Mesendoderm (in vitro differentiated cells): ENCODE data around the gene BIRC5.

Experiments used
- DNase-seq: peaks from one replicate; pipeline ENCODE4 v3.0.0; 2013
- H2AK5ac ChIP-seq: 2 replicates; pipeline ENCODE4 v1.6.1; 2013; ENCODE audit warnings: low read length, inconsistent platforms
- H2BK120ac ChIP-seq: 2 replicates; pipeline ENCODE4 v1.6.1; 2013; ENCODE audit warnings: low read depth, mild to moderate bottlenecking, low read length, moderate library complexity, mixed read lengths
- H2BK15ac ChIP-seq: replicated peaks from 2 replicates; pipeline ENCODE4 v1.6.1; 2013; ENCODE audit warnings: low read depth, mild to moderate bottlenecking, moderate library complexity
- H2BK5ac ChIP-seq: 2 replicates; pipeline ENCODE4 v1.6.1; 2013; ENCODE audit warnings: low read length, inconsistent platforms
- H3K18ac ChIP-seq: 2 replicates; pipeline ENCODE4 v1.6.1; 2013; ENCODE audit warnings: mild to moderate bottlenecking, low read length, mixed read lengths
- H3K23ac ChIP-seq: one replicate; pipeline ENCODE4 v1.6.1; 2013; ENCODE audit warnings: low read length
- H3K27ac ChIP-seq: 2 replicates; pipeline ENCODE4 v1.5.1; 2013; ENCODE audit warnings: low read depth, mild to moderate bottlenecking, inconsistent platforms, low read length, moderate library complexity
- H3K27me3 ChIP-seq: 2 replicates; pipeline ENCODE4 v1.6.1; 2013; ENCODE audit warnings: low read length, control low read depth, mild to moderate bottlenecking, inconsistent platforms; ENCODE audit not compliant: insufficient read depth, poor library complexity
- H3K36me3 ChIP-seq: 2 replicates; pipeline ENCODE4 v1.6.1; 2013; ENCODE audit warnings: low read length, inconsistent platforms; ENCODE audit not compliant: control insufficient read depth, insufficient read depth
- H3K4ac ChIP-seq: one replicate; pipeline ENCODE4 v1.6.1; 2013; ENCODE audit warnings: low read depth, mild to moderate bottlenecking, low read length, moderate library complexity
- H3K4me1 ChIP-seq: 2 replicates; pipeline ENCODE4 v1.6.1; 2013; ENCODE audit warnings: low read depth, low read length, inconsistent platforms; ENCODE audit not compliant: control insufficient read depth
- H3K4me2 ChIP-seq: 2 replicates; pipeline ENCODE4 v1.6.1; 2013; ENCODE audit warnings: low read length
- H3K4me3 ChIP-seq: 2 replicates; pipeline ENCODE4 v1.5.1; 2013; ENCODE audit warnings: mild to moderate bottlenecking, low read length
- H3K56ac ChIP-seq: one replicate; pipeline ENCODE4 v1.6.1; 2013; ENCODE audit warnings: low read length
- H3K79me1 ChIP-seq: 2 replicates; pipeline ENCODE4 v1.6.1; 2013; ENCODE audit warnings: low read length, inconsistent platforms
- H3K79me2 ChIP-seq: 2 replicates; pipeline ENCODE4 v1.6.1; 2013; ENCODE audit warnings: mild to moderate bottlenecking, low read length; ENCODE audit not compliant: control insufficient read depth, insufficient read depth
- H3K9ac ChIP-seq: 2 replicates; pipeline ENCODE4 v1.6.1; 2013; ENCODE audit warnings: low read length, inconsistent platforms
- H4K5ac ChIP-seq: one replicate; pipeline ENCODE4 v1.6.1; 2013; ENCODE audit warnings: low read length
- H4K8ac ChIP-seq: one replicate; pipeline ENCODE4 v1.6.1; 2013; ENCODE audit warnings: low read depth, mild to moderate bottlenecking, control low read depth, low read length, moderate library complexity
- WGBS: extraction: QIAGEN DNeasy Blood & Tissue Kit; methylation state at CpG from one replicate; pipeline ENCODE4 v1.1.7; 2013; ENCODE audit warnings: low lambda C conversion rate, missing lambda C conversion rate; ENCODE audit not compliant: insufficient coverage; ENCODE audit errors: extremely low coverage; 5-methylcytosine and 5-hydroxymethylcytosine counted together

Gene BIRC5

DNA sequence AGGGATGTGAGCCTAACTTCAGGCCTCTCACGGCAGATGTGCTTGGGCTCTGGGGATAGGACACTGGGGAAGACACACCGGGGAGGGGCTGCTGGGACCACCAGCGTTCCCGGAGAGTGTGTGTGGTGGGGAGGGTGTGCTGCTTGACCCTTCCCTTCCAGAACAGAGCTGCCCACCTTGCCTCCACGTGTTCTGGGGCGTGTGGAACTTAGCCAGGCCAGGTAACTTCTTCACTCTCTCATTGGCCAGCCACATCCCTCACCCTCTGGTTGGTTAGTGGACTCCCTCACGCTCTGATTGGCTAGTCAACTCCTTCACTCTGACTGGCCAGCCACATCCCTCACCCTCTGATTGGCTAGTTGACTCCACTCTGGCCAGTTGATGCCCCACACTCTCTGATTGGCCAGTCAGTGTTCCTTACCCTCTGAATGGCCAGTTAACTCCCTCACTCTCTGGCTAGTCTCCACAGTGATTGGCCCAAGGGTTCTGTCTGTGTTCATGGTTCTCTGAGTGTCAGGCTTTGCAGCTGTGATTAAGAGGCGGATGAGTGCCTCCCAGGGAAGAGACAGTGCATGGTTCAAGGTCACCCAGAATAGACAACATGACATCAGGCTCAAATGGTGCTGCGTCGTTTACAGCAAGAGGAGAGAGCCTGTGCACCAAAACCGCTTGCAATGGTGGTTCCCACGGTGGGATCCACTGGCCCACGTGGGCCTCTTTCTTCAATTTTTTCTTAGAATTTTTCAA, 27.4 kb downstream of the BIRC5 start:
- no peak overlapping the region for H3K23ac ChIP-seq
- no peak overlapping the region for H4K5ac ChIP-seq
- no peaks in the 10 kb centered on the region for H3K79me2 ChIP-seq
- H3K27me3 ChIP-seq = no peaks in the 10 kb centered on the region
- no peak overlapping the region for H3K4ac ChIP-seq
- H3K27ac ChIP-seq = no peak overlapping the region
- no peak overlapping the region for H2BK120ac ChIP-seq
- H3K18ac ChIP-seq = no peak overlapping the region
- H3K4me3 ChIP-seq = no peak overlapping the region
- H3K4me2 ChIP-seq = no peak overlapping the region
- no peak overlapping the region for H3K56ac ChIP-seq
- no peaks in the 10 kb centered on the region for H3K79me1 ChIP-seq
- H3K36me3 ChIP-seq = no peaks in the 10 kb centered on the region
- no peak overlapping the region for H2BK5ac ChIP-seq
- no CpG with 5 or more reads among the region's 13 CpGs for WGBS
- H4K8ac ChIP-seq = no peak overlapping the region
- H2AK5ac ChIP-seq = no peak overlapping the region
- no peaks in the 10 kb centered on the region for H3K4me1 ChIP-seq
- H3K9ac ChIP-seq = no peak overlapping the region
- H2BK15ac ChIP-seq = no peak overlapping the region
- DNase-seq = peak; percentile 90

GRCh38 chr17:78242024-78242742, 28.1 kb downstream of the BIRC5 start:
- DNase-seq = no peak
- Histone ChIP-seq H4K5ac (no peak overlapping the region), H3K4me1 (peaks cover under 1% of the 10 kb centered on the region), H2BK120ac (no peak overlapping the region), H3K27me3 (no peaks in the 10 kb centered on the region), H3K23ac (no peak overlapping the region), H3K9ac (no peak overlapping the region), H3K4me2 (no peak overlapping the region), H3K79me1 (no peaks in the 10 kb centered on the region), H3K79me2 (no peaks in the 10 kb centered on the region), H3K4ac (no peak overlapping the region), H3K36me3 (no peaks in the 10 kb centered on the region), H2BK5ac (no peak overlapping the region), H4K8ac (no peak overlapping the region), H3K27ac (no peak overlapping the region), H2AK5ac (no peak overlapping the region), H2BK15ac (no peak overlapping the region), H3K18ac (no peak overlapping the region), H3K56ac (no peak overlapping the region), H3K4me3 (no peak overlapping the region)
- WGBS = no CpG with 5 or more reads among the region's 21 CpGs

DNA sequence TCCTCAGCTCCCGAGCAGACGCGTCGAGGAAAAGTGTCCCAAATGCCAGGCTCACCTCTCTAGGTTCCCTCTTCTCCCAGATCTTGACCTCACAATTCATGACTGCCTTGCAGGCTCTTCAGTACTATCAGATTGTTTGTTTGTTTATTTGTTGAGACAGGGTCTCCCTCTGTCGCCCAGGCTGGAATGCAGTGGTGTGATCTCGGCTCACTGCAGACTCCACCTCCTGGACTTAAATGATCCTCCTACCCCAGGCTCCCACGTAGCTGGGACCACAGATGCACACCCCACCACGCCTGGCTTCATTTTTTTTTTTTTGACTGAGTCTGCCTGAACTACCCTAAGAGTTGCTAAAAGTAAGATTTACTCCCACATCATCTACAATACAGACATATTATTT, 33.3 kb downstream of the BIRC5 start:
- Histone ChIP-seq H4K8ac (no peak overlapping the region), H2BK15ac (no peak overlapping the region), H3K4ac (no peak overlapping the region), H3K18ac (no peak overlapping the region), H4K5ac (no peak overlapping the region), H3K79me1 (no peaks in the 10 kb centered on the region), H2BK5ac (no peak overlapping the region), H3K4me1 (peaks cover 2% of the 10 kb centered on the region), H2AK5ac (no peak overlapping the region), H3K56ac (peak overlapping the region; percentile 65), H3K23ac (no peak overlapping the region), H3K36me3 (no peaks in the 10 kb centered on the region), H3K4me2 (no peak overlapping the region), H3K27me3 (no peaks in the 10 kb centered on the region), H3K79me2 (no peaks in the 10 kb centered on the region), H3K27ac (peak overlapping the region; percentile 40), H2BK120ac (no peak overlapping the region), H3K4me3 (no peak overlapping the region), H3K9ac (peak overlapping the region; percentile 21)
- DNase-seq = peak; percentile 79
- no CpG with 5 or more reads among the region's 8 CpGs for WGBS

GRCh38 chr17:78248051-78248914, 34.2 kb downstream of the BIRC5 start:
- WGBS = no CpG with 5 or more reads among the region's 30 CpGs
- Histone ChIP-seq H3K4me2 (no peak overlapping the region), H2AK5ac (peak overlapping the region; percentile 8)

DNA sequence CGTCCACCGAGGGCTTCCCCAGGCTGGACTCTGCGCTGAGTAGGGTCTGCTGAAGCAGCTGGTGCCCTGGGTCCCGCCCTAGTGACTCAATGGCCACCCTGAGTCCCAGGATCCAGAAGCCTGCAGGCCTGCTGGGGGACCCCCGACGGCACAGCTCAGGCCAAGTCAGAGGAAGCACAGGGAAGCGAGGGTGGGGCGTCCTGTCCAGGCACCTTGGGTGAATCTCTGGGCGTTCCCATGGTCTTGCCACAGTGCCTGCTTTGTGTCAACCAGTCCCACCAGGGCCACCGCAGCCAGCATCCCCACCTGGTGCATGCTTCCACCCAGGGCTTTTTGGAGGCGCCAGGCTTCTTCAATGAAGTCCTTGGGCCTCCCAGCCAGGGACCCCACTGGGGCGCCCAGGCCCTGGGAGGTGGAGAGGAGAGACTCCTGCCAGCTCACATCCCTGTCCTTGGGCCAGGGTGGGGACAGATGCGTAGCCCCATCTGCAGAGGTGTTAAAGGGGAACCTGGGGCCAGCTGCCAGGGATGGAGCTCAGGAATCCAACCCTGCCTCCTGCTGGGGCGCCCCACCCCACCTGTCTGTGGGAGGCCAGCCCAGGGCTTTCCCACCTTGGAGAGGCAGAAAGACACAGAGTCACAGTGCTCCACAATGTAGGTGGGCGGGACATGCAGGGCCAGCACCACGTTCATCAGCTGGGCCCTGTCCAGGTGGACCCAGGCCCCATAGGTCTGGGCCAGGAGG, 35.2 kb downstream of the BIRC5 start:
- Histone ChIP-seq H3K4ac (no peak overlapping the region), H3K9ac (no peak overlapping the region), H2BK120ac (no peak overlapping the region), H2BK15ac (no peak overlapping the region), H4K5ac (no peak overlapping the region), H3K56ac (peak overlapping the region; percentile 59), H3K27ac (no peak overlapping the region), H3K4me1 (peaks cover 2% of the 10 kb centered on the region), H3K79me2 (no peaks in the 10 kb centered on the region), H3K23ac (no peak overlapping the region), H3K36me3 (no peaks in the 10 kb centered on the region), H4K8ac (no peak overlapping the region), H3K18ac (no peak overlapping the region), H2AK5ac (peak overlapping the region; percentile 6), H3K4me3 (no peak overlapping the region), H3K27me3 (no peaks in the 10 kb centered on the region), H3K79me1 (no peaks in the 10 kb centered on the region), H3K4me2 (no peak overlapping the region), H2BK5ac (no peak overlapping the region)
- no CpG with 5 or more reads among the region's 16 CpGs for WGBS
- no peak for DNase-seq

More at GRCh38 chr17:78248051-78248914, 34.2 kb downstream of the BIRC5 start:
- H2BK5ac ChIP-seq = no peak overlapping the region
- no peaks in the 10 kb centered on the region for H3K27me3 ChIP-seq
- no peak overlapping the region for H2BK15ac ChIP-seq
- no peaks in the 10 kb centered on the region for H3K79me1 ChIP-seq
- no peak overlapping the region for H3K27ac ChIP-seq
- no peak overlapping the region for H3K4me3 ChIP-seq
- no peak overlapping the region for H3K18ac ChIP-seq
- H3K4me1 ChIP-seq = peaks cover 2% of the 10 kb centered on the region
- no peak overlapping the region for H4K8ac ChIP-seq
- no peak overlapping the region for H2BK120ac ChIP-seq
- no peaks in the 10 kb centered on the region for H3K79me2 ChIP-seq
- H3K56ac ChIP-seq = peak overlapping the region; percentile 12
- no peak overlapping the region for H4K5ac ChIP-seq
- no peak for DNase-seq
- no peak overlapping the region for H3K9ac ChIP-seq
- no peak overlapping the region for H3K23ac ChIP-seq
- no peaks in the 10 kb centered on the region for H3K36me3 ChIP-seq
- no peak overlapping the region for H3K4ac ChIP-seq
